Natural killer cell (primary cell): ENCODE data around the gene IL1B. TPM values are rescaled to one million over a fixed set of nuclear protein-coding genes. Genes with fewer than 3 reads are reported as not detected.

ENCODE experiments used
- ATAC-seq, 3 donors: fragments of 150-1000 bp in 2 of 3; fragments of 200-7000 bp in 1 of 3; cut with Tn5 transposase; 1 replicate in 1 of 3; 2 replicates in 2 of 3; pipeline ENCODE4 v1.10.0; 2021; ENCODE audit warnings: mild to moderate bottlenecking in 2 of 3, moderate library complexity in 2 of 3
- DNase-seq, 2 donors: peaks; one replicate each; pipeline versions ENCODE4 v3.0.0 to v3.0.0-alpha.2; 2013 to 2021; ENCODE audit warnings: mixed read lengths in 1 of 2
- H3K27ac ChIP-seq: one replicate; pipeline ENCODE4 v1.5.1; 2013; ENCODE audit warnings: mild to moderate bottlenecking, low read length
- H3K27me3 ChIP-seq: one replicate; pipeline ENCODE4 v1.6.1; 2013; ENCODE audit warnings: low read length; ENCODE audit not compliant: control insufficient read depth, insufficient read depth
- H3K36me3 ChIP-seq: one replicate; pipeline ENCODE4 v1.6.1; 2013; ENCODE audit warnings: low read length; ENCODE audit not compliant: control insufficient read depth, insufficient read depth
- H3K4me1 ChIP-seq: one replicate; pipeline ENCODE4 v1.6.1; 2013; ENCODE audit warnings: low read length; ENCODE audit not compliant: control insufficient read depth, insufficient read depth
- H3K4me3 ChIP-seq: one replicate; pipeline ENCODE4 v1.5.1; 2013; ENCODE audit warnings: low read length
- H3K9me3 ChIP-seq: one replicate; pipeline ENCODE4 v1.6.1; 2013; ENCODE audit warnings: low read length; ENCODE audit not compliant: control insufficient read depth, insufficient read depth
- H3K27ac Mint-ChIP-seq, 2 donors: one replicate each; pipeline ENCODE4 v1.8.0; 2022; ENCODE audit warnings: mild to moderate bottlenecking in 2 of 2, mixed read lengths in 2 of 2, moderate library complexity in 1 of 2
- H3K27me3 Mint-ChIP-seq, 2 donors: one replicate each; pipeline ENCODE4 v1.8.0; 2022; ENCODE audit warnings: low read depth in 2 of 2, mixed read lengths in 2 of 2
- H3K36me3 Mint-ChIP-seq: one replicate; pipeline ENCODE4 v1.8.0; 2022; ENCODE audit warnings: mixed read lengths
- H3K4me1 Mint-ChIP-seq, 2 donors: one replicate each; pipeline ENCODE4 v1.8.0; 2022; ENCODE audit warnings: mixed read lengths in 2 of 2
- H3K4me3 Mint-ChIP-seq: one replicate; pipeline ENCODE4 v1.8.0; 2022; ENCODE audit warnings: mild to moderate bottlenecking, moderate library complexity, mixed read lengths
- H3K9me3 Mint-ChIP-seq, 2 donors: one replicate each; pipeline ENCODE4 v1.8.0; 2022; ENCODE audit warnings: mixed read lengths in 2 of 2
- WGBS: methylation state at CpG from one replicate; pipeline ENCODE4 v1.1.7; 2013; ENCODE audit warnings: missing lambda C conversion rate; ENCODE audit not compliant: insufficient coverage; 5-methylcytosine and 5-hydroxymethylcytosine counted together
- intact Hi-C: fragments of 100-400 bp; cut with micrococcal nuclease; formaldehyde crosslinking; loops from one replicate; pipeline ENCODE4 v1.14.2; 2022
- total RNA-seq, 4 donors: library from RNA; stranded (reverse); fragments of 120-200 nt in 1 of 4; gene quantifications; one replicate each; pipeline versions ENCODE4 v1.2.3 to v1.2.4, GENCODE V29; 2013 to 2022
- TF ChIP-seq, protein P1 (sequence below): fragments of 200-600 bp; IDR thresholded peaks from one replicate; pipeline ENCODE4 v1.8.0; 2022; ENCODE audit warnings: antibody characterized with exemption

Gene IL1B
- total RNA-seq, 3 donors from 2014 or later (not counting 1 experiment from before 2014, with no cell fraction given), result 92.6 to 250 (median 110) TPM

DNA sequence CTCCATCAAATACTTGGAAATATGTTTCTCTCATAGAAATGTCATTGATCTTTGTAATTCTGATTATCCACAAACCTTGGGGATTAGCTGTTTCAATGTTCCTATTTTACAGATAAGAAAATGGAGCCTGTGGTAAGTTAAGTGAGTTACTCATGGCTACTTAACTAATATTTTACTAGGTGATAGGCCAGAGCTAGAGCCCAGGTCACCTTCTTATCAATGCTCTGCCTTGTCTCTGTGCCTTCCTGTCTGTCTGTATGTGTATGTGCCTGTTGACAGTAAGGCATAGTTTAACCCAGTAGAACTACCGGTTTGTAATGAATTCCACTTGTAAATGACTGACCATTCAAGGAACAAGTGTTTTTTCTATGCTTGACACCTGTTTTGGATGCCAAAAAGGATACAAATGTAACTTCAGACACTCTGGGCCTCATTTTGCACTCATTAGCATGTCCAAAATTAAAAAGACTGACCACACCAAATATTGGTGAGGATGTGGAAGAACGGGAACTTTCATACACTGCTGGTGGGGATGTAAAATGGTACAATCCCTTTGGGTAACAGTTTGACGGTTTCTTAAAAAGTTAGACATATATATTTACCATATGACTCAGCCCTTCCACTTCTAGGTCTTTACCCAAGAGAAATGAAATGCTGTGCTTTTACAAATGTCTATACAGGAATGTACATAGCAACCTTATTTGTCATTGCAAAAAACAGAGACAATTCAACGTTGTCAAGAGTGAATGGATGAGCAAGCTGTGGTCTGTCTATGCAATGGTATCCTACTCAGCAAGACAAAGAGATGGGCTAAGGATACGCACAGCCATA lies 32.7 kb downstream of the IL1B start:
- no peak for ATAC-seq
- no peaks in the 10 kb centered on the region for H3K27me3 Mint-ChIP-seq
- H3K27ac Mint-ChIP-seq, result no peak overlapping the region
- no peak overlapping the region for H3K4me3 Mint-ChIP-seq
- peaks cover 8% of the 10 kb centered on the region in 2 donors for H3K4me1 Mint-ChIP-seq
- H3K9me3 Mint-ChIP-seq, result no peaks in the 10 kb centered on the region
- intact Hi-C loops, result no loop called here
- H3K9me3 ChIP-seq, result no peaks in the 10 kb centered on the region
- no peak overlapping the region for H3K27ac ChIP-seq
- no peaks in the 10 kb centered on the region for H3K4me1 ChIP-seq
- DNase-seq, result no peak
- no peaks in the 10 kb centered on the region for H3K36me3 ChIP-seq
- TF ChIP-seq, protein P1, sequence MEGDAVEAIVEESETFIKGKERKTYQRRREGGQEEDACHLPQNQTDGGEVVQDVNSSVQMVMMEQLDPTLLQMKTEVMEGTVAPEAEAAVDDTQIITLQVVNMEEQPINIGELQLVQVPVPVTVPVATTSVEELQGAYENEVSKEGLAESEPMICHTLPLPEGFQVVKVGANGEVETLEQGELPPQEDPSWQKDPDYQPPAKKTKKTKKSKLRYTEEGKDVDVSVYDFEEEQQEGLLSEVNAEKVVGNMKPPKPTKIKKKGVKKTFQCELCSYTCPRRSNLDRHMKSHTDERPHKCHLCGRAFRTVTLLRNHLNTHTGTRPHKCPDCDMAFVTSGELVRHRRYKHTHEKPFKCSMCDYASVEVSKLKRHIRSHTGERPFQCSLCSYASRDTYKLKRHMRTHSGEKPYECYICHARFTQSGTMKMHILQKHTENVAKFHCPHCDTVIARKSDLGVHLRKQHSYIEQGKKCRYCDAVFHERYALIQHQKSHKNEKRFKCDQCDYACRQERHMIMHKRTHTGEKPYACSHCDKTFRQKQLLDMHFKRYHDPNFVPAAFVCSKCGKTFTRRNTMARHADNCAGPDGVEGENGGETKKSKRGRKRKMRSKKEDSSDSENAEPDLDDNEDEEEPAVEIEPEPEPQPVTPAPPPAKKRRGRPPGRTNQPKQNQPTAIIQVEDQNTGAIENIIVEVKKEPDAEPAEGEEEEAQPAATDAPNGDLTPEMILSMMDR, result no peak
- no peaks in the 10 kb centered on the region for H3K36me3 Mint-ChIP-seq
- no peaks in the 10 kb centered on the region for H3K27me3 ChIP-seq
- H3K4me3 ChIP-seq, result no peak overlapping the region
- 85% methylated on average over 3 of the region's 5 CpGs for WGBS

DNA sequence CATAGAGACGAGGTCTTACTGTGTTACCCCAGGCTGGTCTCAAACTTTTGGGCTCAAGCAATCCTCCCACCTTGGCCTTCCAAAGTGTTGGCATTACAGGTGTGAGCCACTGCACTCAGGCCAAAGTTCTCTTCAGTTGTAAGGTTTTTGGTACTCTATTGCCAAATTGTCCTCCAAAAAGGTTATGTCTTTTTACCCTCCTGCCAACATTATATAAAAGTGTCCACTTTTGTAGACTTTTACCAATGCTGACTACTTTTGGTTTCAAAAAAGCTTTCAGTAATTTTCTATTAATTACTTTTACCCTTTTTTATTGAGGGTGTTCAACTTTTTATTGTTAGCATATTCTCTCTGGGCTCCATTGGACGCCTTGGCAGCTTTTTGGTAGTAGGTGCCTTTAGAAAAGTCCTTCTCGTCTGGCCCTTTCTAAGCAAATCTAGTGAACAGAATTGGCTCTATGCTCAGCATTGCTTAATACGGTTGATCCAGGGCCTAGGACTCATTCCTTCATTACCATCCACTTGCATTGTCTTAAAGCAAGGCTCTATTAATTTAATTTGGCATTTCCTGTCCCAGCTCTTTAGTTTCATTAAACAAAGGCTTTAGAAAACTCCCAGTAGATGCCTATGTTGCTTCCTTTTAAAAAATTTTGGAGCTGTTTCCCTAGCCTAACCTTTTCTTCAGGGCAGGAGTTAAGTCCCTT lies 35.5 kb downstream of the IL1B start:
- H3K9me3 ChIP-seq, result no peaks in the 10 kb centered on the region
- no peak overlapping the region for H3K27ac ChIP-seq
- ATAC-seq (no peak), DNase-seq (no peak)
- no peak overlapping the region for H3K4me3 ChIP-seq
- no peaks in the 10 kb centered on the region for H3K27me3 Mint-ChIP-seq
- no peak overlapping the region for H3K27ac Mint-ChIP-seq
- 92% methylated on average over 4 of the region's 4 CpGs for WGBS
- intact Hi-C loops, result no loop called here
- no peaks in the 10 kb centered on the region for H3K9me3 Mint-ChIP-seq
- H3K4me1 ChIP-seq, result no peaks in the 10 kb centered on the region
- TF ChIP-seq, protein P1, result no peak
- no peaks in the 10 kb centered on the region for H3K36me3 Mint-ChIP-seq
- H3K36me3 ChIP-seq, result no peaks in the 10 kb centered on the region
- H3K27me3 ChIP-seq, result no peaks in the 10 kb centered on the region
- H3K4me1 Mint-ChIP-seq, result peaks cover 8 to 10% of the 10 kb centered on the region in 2 donors
- no peak overlapping the region for H3K4me3 Mint-ChIP-seq

DNA sequence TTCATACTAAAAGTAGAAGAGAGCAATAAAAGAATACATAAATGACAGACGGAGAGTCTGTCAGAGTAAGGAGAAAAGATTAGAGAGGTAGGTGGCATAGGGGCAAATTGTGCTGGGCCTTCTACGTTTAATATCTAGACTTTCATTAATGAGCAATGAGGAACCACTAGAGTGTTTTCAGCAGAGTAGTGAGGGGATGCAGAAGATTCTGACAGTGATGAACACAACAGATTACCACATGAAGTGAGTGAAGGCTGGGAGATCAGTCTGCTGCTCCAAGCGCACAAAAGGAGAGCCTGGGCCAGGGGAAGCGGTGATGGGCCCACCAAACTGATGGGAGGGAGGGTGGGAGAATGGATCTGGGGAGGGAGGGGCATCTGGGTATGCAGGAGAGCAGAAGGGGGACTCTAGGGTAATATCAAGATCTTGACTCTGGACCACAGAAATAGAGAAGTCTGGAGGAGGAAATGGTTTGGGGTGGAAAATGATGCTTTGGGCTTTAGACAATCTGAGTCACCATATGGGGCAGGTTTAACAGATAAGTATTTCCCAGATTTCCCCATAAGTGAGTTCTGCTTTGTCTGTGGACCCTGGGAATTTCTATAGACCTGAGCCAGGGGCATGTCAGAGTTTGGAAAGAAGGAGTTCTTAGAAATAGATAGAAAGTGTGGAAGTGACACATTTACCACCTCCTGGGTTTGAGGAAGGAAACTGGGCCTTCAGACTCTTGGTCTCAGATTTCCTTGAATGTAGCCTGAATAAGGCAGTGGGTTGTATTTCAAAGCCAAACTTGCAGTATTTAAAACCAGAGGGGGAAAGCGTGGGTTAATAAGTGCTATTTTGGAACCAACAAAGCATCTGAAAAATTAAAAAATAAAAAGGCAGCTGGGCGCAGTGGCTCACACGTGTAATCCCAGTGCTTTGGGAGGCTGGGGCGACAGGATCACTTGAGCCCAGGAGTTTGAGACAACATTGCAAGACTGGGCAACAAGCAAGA lies 37.3 kb downstream of the IL1B start:
- Histone ChIP-seq H3K36me3 (no peaks in the 10 kb centered on the region), H3K4me1 (no peaks in the 10 kb centered on the region), H3K9me3 (no peaks in the 10 kb centered on the region), H3K4me3 (no peak overlapping the region), H3K27ac (no peak overlapping the region), H3K27me3 (no peaks in the 10 kb centered on the region)
- TF ChIP-seq, protein P1, result no peak
- H3K27me3 Mint-ChIP-seq, result no peaks in the 10 kb centered on the region
- WGBS, result 64% methylated on average over 8 of the region's 8 CpGs
- H3K4me1 Mint-ChIP-seq, result peaks cover 11 to 20% of the 10 kb centered on the region in 2 donors
- peak in 1 of 3 donors; percentile 61 for ATAC-seq
- H3K9me3 Mint-ChIP-seq, result no peaks in the 10 kb centered on the region
- intact Hi-C loops, result no loop called here
- no peaks in the 10 kb centered on the region for H3K36me3 Mint-ChIP-seq
- no peak for DNase-seq
- H3K27ac Mint-ChIP-seq, result peak overlapping the region in 1 of 2 donors; percentile 23
- H3K4me3 Mint-ChIP-seq, result no peak overlapping the region
